Panc1 (cell line): Measurements from ENCODE around the gene IGIP. TPM values are rescaled to one million over a fixed set of nuclear protein-coding genes. Genes with fewer than 3 reads are reported as not detected.

Source experiments
- ATAC-seq: fragments of 200-7000 bp; cut with Tn5 transposase; 2 replicates; pipeline ENCODE4 v1.9.1; 2020; ENCODE audit warnings: mild to moderate bottlenecking, moderate library complexity
- BruUV-seq: library from RNA; stranded (reverse); fragments of 400-500 nt; replicated peaks from 2 replicates; lab custom pipeline; 2021; lab: Mats Ljungman, UMichigan
- CTCF ChIA-PET: fragments of 300-600 bp; sonication (Branson Sonifier 250); formaldehyde crosslinking; loops from one replicate; lab custom pipeline; 2022; ENCODE audit warnings: antibody characterized with exemption; lab: Charles Lee
- POLR2A ChIA-PET: fragments of 300-600 bp; sonication (Branson Sonifier 250); formaldehyde crosslinking; loops from one replicate; lab custom pipeline; 2022; ENCODE audit warnings: antibody characterized with exemption; lab: Charles Lee
- DNase-seq: peaks from one replicate; pipeline ENCODE4 v3.0.0-alpha.2; 2010; ENCODE audit warnings: low read depth, low spot score
- H3K27ac ChIP-seq: 2 replicates; pipeline ENCODE4 v1.5.1; 2011; ENCODE audit warnings: mild to moderate bottlenecking, low read length, inconsistent platforms
- H3K27me3 ChIP-seq: fragments of 200-500 bp; sonication (Bioruptor generic); 2 replicates; pipeline ENCODE4 v1.6.0; 2014; ENCODE audit warnings: low read length, inconsistent platforms; ENCODE audit not compliant: control insufficient read depth, insufficient read depth
- H3K36me3 ChIP-seq: fragments of 200-500 bp; sonication (Bioruptor generic); 2 replicates; pipeline ENCODE4 v1.5.1; 2014; ENCODE audit warnings: inconsistent platforms, mild to moderate bottlenecking, low read length, moderate library complexity; ENCODE audit not compliant: control insufficient read depth, insufficient read depth
- H3K4me1 ChIP-seq: 2 replicates; pipeline ENCODE4 v1.5.1; 2011; ENCODE audit warnings: inconsistent platforms, mild to moderate bottlenecking, low read length, moderate library complexity; ENCODE audit not compliant: control insufficient read depth, insufficient read depth
- H3K4me3 ChIP-seq, 2 experiments: 2 replicates each; pipeline ENCODE4 v1.5.1; 2011 to 2012; ENCODE audit warnings: low read depth in 2 of 2, low read length in 2 of 2, mild to moderate bottlenecking in 2 of 2, inconsistent platforms in 1 of 2, moderate library complexity in 1 of 2
- H3K9me3 ChIP-seq: fragments of 200-500 bp; sonication (Bioruptor generic); 2 replicates; pipeline ENCODE4 v1.5.1; 2014; ENCODE audit warnings: low read depth, mild to moderate bottlenecking, inconsistent platforms, low read length, moderate library complexity; ENCODE audit not compliant: control insufficient read depth, insufficient read depth
- CTCF ChIP-seq: fragments of 450-650 bp; IDR thresholded peaks from 2 replicates; pipeline ENCODE4 v1.5.1; 2017; ENCODE audit warnings: mild to moderate bottlenecking
- POLR2AphosphoS5 ChIP-seq: IDR thresholded peaks from 2 replicates; pipeline ENCODE4 v1.6.1; 2012; ENCODE audit warnings: mild to moderate bottlenecking, low read depth, low read length, moderate library complexity
- SIN3A ChIP-seq: IDR thresholded peaks from 2 replicates; pipeline ENCODE4 v1.6.1; 2012; ENCODE audit warnings: low read depth, mild to moderate bottlenecking, low read length, moderate library complexity, borderline replicate concordance; ENCODE audit not compliant: insufficient read depth
- TCF7L2 ChIP-seq: IDR thresholded peaks from 2 replicates; pipeline ENCODE4 v1.6.1; 2011; ENCODE audit warnings: mild to moderate bottlenecking, low read depth, low read length, inconsistent platforms
- in situ Hi-C: cut with HindIII; loops from 2 replicates; pipeline ENCODE4 v1.10.0; 2016; ENCODE audit warnings: low sequenced_read_pairs, low pct_unique_long_range_greater_than_20kb
- intact Hi-C: fragments of 100-400 bp; cut with micrococcal nuclease; formaldehyde crosslinking; loops from one replicate; pipeline ENCODE4 v1.10.0; 2022; ENCODE audit not compliant: unreplicated experiment
- total RNA-seq: library from RNA; stranded (reverse); gene quantifications from one replicate; pipeline ENCODE4 v1.2.1, GENCODE V29; 2021; ENCODE audit not compliant: unreplicated experiment
- TF ChIP-seq, protein P1 (sequence below), 2 experiments: IDR thresholded peaks; 2 replicates each; pipeline ENCODE4 v1.6.1; 2011 to 2012; ENCODE audit warnings: low read depth in 2 of 2, control low read depth in 1 of 2, low read length in 1 of 2, mild to moderate bottlenecking in 1 of 2, moderate library complexity in 1 of 2; ENCODE audit not compliant: insufficient read depth in 1 of 2

IGIP gene
- total RNA-seq, 1 experiment from 2014 or later: 7.7 TPM

GRCh38 chr5:140151144-140152021 lies 25.6 kb downstream of the IGIP start:
- TF ChIP-seq POLR2AphosphoS5: no peak
- no peak for TF ChIP-seq SIN3A
- no peak for TF ChIP-seq CTCF
- TF ChIP-seq, protein P1, sequence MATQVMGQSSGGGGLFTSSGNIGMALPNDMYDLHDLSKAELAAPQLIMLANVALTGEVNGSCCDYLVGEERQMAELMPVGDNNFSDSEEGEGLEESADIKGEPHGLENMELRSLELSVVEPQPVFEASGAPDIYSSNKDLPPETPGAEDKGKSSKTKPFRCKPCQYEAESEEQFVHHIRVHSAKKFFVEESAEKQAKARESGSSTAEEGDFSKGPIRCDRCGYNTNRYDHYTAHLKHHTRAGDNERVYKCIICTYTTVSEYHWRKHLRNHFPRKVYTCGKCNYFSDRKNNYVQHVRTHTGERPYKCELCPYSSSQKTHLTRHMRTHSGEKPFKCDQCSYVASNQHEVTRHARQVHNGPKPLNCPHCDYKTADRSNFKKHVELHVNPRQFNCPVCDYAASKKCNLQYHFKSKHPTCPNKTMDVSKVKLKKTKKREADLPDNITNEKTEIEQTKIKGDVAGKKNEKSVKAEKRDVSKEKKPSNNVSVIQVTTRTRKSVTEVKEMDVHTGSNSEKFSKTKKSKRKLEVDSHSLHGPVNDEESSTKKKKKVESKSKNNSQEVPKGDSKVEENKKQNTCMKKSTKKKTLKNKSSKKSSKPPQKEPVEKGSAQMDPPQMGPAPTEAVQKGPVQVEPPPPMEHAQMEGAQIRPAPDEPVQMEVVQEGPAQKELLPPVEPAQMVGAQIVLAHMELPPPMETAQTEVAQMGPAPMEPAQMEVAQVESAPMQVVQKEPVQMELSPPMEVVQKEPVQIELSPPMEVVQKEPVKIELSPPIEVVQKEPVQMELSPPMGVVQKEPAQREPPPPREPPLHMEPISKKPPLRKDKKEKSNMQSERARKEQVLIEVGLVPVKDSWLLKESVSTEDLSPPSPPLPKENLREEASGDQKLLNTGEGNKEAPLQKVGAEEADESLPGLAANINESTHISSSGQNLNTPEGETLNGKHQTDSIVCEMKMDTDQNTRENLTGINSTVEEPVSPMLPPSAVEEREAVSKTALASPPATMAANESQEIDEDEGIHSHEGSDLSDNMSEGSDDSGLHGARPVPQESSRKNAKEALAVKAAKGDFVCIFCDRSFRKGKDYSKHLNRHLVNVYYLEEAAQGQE (IDR thresholded peaks at IDR 0.05; ENCODE audit: insufficient read depth in 1 of 2, low read depth in 2 of 2, low read length in 1 of 2): no peak
- TF ChIP-seq TCF7L2: no peak
- ChIA-PET POLR2A (interaction anchor here (0.6 kb wide), 1 partner anchor 33 kb away, joined by 6 read pairs; no protein-coding TSS in a partner anchor), CTCF (interaction anchor here (0.6 kb wide), 1 partner anchor 306 kb away, joined by 6 read pairs; no protein-coding TSS in a partner anchor)
- no peak overlapping the region for H3K27ac ChIP-seq
- DNase-seq (no peak), ATAC-seq (no peak)
- H3K4me1 ChIP-seq: no peaks in the 10 kb centered on the region; the same call in 1 of the 2 replicates
- H3K4me3 ChIP-seq: no peak overlapping the region
- no peaks in the 10 kb centered on the region for H3K27me3 ChIP-seq
- in situ Hi-C loops (no loop called here), intact Hi-C loops (loop anchor here (10.0 kb wide), 1 partner anchor 167 kb away; no protein-coding TSS in a partner anchor)
- BruUV-seq: TSS peak; percentile 24
- H3K36me3 ChIP-seq: no peaks in the 10 kb centered on the region
- no peaks in the 10 kb centered on the region for H3K9me3 ChIP-seq

DNA sequence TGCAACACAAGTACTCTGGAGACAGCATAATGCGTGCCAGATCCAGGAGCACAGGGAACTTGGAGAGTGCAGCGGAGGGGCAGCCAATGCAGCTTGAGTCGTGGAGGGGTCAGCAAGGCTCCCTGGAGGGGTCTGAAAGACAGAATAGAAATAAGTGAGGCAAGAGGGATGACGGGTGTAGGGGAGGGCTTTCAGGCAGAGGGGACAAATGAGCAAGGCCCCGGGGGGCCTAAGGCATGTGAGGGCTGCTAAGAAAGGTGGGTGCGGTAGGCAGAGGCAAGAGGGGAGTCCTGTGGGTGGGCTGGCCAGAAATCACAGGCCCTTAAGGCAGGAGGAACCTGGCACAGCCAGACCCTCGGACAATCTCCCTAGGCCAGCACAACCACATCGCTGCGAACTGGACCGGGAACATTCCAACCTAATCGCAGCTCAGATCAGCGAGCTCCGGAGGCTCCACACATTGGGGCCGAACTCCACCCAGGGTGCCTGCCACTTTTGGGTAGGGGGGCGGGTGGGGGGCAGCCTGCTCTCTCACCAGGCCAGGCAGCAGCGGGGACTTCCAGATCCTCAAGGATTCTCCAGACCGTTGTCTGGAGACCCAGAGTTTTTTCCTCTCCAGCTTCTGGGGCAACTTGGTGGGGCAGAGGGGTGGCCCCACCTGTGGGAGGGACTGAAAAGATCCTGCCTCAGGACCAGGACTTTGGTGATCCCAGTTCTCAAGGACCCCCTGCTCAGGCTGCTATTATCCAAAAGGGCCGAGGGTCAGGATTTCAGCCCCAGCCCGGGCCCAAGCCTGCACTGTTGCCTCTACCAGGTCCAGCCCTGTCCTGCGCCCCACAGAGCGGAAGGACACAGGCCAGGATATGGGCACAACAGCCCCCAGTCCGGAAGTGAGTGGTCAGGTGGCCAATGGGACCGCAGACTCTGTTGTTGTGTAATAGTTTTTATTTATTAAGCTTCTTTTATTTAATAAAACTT lies 26.6 kb downstream of the IGIP start:
- Histone ChIP-seq H3K9me3 (no peaks in the 10 kb centered on the region), H3K27ac (no peak overlapping the region), H3K36me3 (no peaks in the 10 kb centered on the region), H3K4me3 (no peak overlapping the region), H3K27me3 (no peaks in the 10 kb centered on the region), H3K4me1 (peaks cover 6% of the 10 kb centered on the region)
- DNase-seq (no peak), ATAC-seq (no peak)
- intact Hi-C loops: loop anchor here (10.0 kb wide), 1 partner anchor 168 kb away; no protein-coding TSS in a partner anchor
- BruUV-seq: no TSS peak
- in situ Hi-C loops: no loop called here
- TF ChIP-seq SIN3A: no peak
- TF ChIP-seq CTCF: no peak
- no peak for TF ChIP-seq TCF7L2
- TF ChIP-seq POLR2AphosphoS5: no peak
- TF ChIP-seq, protein P1 (IDR thresholded peaks at IDR 0.05; ENCODE audit: insufficient read depth in 1 of 2, low read depth in 2 of 2, low read length in 1 of 2): no peak
- POLR2A ChIA-PET: no interaction called here
- CTCF ChIA-PET: interaction anchor here (0.6 to 0.9 kb wide), 3 partner anchors 8 to 307 kb away, joined by 3 to 6 read pairs (median 3); no protein-coding TSS in a partner anchor
